Measurements from ENCODE around the gene PRDM16.

PRDM16 gene

DNA sequence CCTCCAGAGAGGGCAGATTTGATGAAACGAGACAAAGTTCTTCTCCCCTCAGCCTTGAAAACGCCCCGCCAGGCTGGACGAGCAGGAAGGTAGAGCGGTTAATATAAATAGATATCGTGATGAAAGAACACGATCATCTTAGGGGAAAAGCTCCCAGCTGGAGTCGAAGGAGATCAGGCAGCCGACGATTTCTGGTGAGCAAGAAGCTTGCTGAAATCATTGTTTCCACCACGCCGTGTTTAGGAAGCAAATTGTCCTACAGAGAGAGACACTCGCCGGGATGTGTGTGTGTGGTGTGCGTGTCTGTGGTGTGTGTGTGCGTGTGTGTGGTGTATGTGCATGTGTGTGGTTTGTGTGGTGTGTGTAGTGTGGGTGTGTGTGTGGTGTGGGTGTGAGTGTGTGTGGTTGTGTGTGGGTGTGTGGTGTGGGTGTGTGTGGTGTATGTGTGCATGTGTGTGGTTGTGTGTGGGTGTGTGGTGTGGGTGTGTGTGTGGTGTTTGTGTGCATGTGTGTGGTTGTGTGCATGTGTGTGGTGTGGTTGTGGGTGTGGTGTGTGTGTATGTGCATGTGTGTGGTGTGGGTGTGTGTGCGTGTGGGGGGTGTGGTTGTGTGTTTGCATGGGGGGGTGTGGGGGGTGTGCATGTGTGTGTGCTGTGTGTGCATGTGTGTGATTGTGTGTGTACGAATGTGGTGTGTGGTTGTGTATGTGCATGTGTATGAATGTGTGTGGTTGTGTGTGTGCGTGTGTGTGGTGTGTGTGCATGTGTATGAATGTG lies 340.6 kb downstream of the PRDM16 start:
- no peak for DNase-seq

DNA sequence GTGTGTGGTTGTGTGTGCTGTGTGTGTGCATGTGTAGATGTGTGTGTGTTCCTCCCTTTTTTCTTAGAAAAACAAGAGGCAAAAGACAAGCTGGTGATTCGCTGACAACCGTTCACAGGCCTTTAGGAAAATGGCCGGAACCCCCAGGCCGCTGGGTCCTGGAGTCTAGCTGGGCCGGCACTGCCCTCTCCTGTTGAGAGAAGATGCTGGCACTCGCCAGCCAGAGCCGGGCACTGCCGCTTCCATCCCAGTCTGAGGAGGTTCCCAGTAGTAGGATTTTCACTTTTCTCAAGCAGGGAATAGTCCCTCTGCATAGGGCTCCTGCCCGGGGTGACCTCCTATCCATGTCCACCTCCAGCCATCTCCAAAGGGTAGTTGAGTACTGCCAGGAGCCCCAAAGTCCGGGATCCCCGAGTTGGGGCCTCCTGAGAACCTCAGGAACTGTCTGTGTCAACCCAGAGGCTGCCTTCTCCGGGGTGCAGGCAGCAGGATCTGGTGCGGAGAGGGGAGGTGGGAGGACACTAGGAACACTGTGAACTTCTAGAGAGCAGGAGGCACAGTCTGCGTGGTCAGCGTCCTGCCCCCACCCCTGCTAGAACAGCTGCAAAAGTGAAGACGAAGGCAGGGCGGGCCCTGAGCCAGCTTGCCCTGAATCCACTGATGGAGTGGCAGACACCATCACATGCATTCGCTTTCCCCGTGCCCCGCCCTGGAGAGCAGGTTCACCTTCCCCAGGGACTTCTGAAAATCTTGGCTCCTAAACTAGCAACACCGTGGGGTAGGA lies 341.3 kb downstream of the PRDM16 start:
- DNase-seq: no peak

DNA sequence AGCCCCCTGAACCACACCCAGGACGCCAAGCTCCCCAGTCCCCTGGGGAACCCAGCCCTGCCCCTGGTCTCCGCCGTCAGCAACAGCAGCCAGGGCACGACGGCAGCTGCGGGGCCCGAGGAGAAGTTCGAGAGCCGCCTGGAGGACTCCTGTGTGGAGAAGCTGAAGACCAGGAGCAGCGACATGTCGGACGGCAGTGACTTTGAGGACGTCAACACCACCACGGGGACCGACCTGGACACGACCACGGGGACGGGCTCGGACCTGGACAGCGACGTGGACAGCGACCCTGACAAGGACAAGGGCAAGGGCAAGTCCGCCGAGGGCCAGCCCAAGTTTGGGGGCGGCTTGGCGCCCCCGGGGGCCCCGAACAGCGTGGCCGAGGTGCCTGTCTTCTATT lies 342.8 kb downstream of the PRDM16 start:
- no peak for DNase-seq

DNA sequence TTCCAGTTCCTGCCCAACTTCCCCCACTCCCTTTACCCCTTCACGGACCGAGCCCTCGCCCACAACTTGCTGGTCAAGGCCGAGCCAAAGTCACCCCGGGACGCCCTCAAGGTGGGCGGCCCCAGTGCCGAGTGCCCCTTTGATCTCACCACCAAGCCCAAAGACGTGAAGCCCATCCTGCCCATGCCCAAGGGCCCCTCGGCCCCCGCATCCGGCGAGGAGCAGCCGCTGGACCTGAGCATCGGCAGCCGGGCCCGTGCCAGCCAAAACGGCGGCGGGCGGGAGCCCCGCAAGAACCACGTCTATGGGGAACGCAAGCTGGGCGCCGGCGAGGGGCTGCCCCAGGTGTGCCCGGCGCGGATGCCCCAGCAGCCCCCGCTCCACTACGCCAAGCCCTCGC lies 343.4 kb downstream of the PRDM16 start:
- no peak for DNase-seq

DNA sequence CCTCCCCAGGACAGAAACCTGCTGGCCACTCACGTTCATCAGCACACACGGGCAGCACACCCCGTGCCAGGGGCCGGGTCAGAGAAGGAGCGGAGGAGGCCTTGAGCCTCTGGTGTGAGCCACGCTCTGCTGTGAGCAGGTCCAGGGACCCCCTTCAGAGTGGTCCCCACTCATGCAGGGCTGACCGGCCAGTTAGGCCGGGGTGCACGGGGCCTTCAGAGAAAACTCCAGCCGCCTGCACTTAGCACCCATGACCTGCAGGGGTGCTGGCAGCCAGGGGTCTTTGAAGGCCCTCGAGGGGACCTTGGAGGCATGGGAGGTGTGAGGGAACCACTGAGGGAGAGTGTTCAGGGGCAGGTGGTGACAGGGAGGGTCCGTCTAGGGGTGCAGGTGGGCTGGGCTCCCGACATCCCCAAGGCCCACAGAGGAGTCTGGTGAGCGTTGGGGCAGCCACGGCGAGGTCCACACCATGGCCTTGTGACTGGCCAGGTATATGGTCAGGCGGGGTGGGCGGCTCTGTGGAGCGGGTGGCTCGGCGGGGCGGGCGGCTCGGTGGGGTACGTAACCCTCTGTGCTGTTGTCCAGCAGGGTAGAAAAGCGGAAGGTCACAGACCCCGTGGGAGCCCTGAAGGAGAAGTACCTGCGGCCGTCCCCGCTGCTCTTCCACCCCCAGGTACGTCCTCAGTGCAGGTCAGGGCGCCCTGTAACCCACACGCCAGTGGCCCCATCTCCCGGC lies 345.1 kb downstream of the PRDM16 start:
- no peak for DNase-seq

DNA sequence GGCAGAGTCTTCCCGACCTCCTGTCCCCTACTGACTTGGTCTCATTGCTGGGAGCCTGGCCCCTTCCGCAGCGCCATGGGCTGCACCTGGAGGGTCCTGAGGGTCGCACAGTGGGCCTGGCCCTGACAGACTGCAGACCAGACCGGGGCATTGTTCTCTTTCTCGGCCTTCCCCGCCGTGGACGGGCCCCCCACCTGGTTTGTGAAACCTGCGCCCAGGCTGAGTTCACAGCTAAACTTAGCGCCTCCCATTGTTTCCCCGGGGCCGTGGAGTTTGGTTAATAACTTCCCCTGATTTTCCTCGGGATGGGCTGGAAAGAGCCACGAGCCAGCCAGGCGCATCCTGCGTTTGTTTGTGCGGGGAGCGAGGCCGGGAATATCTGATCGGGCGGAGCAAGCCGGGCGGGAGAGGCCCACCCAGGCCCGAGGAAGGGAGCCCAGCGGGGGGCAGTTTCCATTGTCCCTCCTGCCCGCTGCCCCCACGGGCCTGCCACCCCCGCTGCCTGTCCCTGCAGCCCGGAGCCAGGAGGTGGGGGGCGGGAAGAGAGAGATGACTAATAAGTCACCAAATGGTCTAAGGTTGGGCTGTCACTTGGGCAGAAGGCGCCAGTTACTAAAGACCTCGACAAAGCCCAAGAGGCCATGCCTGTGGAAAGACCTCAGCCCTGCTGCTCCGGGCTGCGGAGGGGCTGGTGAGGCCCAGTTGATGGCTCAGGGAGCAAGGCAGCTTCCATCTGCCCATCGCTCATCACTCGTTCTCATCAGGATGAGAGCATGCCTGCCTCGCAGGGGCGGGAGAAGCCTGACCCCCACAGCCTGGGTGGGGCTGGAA lies 346.5 kb downstream of the PRDM16 start:
- no peak for DNase-seq

DNA sequence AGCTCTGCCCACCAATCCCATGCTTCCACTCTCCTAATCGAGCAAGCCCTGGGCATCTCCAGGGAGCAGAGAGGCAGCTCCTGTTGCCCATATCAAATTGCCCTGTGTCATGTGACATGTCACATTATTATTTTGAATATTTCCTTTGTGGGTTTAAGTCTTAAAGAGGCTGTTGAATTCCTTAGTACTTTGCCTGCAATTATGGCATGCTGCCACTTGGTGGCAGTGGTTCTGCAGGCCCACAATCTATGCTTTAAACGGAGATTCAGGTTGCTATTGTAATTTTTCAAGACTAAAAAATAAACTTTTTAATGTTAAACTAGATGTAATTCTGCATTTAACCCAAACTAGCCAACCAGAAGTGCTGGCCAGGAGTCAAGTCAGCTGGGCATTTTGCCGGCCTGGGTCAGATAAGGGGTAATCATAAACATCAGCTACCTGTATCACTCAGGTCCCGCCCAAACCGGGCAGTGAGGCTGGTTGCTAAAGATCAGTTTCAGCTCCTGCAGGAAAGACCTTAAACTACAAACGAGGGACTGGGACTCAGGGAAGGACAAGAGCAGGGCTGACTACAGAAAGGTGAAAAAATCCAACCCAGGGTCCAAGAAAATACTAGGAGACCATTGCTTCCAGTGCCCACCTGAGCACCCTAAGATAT lies 348.2 kb downstream of the PRDM16 start:
- DNase-seq: no peak

DNA sequence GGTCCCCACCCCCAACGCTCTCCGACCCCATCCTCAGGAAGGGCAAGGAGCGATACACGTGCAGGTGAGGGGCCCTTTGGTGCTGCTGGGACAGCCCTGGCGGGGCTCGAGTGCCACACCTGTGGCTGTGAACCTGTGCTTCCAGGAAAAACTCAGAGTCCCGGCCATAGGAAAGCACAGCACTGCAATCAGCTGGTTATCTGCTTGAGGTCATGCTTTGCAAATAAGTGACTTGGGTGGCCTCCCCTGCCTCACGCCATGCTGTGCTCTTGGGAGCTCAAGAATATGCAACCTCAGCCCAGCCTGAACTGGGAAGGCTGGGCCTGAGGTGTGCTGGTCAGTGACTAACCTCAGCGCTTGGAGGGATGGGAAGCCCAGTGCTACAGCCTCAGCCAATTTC lies 348.9 kb downstream of the PRDM16 start:
- no peak for DNase-seq

DNA sequence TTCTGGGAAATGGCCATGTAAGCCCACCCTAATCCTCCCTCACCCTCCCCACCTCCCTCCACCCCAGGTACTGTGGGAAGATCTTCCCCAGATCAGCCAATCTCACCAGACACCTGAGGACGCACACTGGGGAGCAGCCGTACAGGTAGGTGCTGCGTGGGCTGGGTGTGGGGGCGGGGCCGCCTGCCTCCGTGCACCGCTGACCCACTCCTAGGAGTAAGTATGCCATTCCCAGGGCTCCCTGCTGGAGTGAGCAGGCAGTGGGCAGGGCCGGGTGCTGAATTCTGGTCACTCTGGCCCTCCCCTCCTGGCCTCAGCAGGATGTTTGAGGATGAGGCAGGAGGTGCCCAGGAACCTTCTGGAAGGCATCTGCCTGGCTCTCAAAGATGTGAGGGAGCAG lies 349.6 kb downstream of the PRDM16 start:
- DNase-seq: no peak

DNA sequence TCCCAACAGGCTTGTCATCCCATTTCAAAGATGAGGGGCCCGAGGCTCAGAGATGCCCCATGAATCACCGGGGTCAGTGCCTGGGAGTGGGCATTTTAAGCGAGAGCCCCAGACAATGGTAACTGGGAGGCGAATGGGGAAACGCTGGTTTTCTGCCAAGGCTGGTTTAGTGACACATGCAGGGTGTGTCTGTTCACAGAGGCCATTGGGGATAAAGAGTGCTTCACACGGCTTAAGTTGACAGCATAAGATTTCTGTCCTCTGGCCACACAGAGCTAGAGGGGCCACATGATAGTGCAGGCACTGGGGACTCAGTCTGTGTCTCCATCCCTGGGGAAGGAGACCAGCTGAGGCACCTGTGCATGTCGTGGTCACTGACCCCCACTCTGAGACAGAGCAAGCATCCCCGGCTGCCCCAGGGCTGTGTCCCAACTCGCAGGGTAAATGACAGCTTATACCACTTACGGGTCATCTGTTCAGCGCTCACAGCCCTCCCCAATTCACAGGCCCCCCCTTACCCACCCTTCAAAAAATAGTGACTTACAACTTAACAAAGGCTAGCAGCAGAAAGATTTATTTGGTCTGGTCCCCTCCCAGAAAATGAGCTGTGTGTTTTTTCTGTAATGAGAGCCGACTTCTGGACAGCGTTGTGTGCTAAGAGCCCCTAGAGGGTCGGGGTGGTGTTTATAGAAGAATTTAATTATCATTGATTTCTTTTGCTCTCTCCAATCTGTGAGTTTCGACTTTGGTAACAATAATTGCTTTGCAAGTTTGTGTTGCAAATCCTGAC lies 350.6 kb downstream of the PRDM16 start:
- no peak for DNase-seq

DNA sequence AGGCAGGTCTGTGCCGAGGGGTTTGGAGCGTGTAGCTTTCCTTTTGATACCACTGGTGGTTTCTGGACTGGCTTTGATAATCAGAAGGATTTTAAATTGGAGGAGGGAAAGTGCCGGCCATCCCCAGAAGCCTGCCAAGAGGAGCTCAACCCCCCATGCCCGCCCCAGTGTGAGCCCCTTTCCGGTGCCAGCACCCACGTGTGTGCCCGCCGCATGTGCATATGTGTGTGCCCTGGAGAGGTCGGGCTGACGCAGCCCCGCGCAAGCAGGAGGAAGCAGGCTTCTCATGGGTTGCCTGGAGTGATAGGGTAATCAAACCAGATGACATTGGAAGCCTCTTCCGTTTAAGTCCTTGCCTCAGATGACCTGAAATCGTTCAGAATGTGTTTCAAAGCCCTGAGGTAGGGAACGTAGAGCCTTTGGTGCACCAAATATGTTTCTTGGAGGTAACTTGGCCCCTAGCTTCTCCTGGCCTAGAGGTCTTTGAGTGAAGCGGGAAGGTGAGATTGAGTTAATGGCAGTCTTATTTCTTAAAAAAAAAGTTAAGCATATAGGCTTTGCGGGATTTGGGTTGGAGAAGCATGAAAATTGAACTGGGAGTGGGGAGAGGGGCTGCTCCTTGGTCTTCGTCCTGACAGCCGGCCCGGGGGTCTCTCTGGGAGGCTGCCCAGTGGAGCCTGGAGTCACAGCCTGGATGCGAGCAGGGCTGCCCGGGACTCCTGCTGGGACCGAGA lies 351.4 kb downstream of the PRDM16 start:
- DNase-seq: no peak

DNA sequence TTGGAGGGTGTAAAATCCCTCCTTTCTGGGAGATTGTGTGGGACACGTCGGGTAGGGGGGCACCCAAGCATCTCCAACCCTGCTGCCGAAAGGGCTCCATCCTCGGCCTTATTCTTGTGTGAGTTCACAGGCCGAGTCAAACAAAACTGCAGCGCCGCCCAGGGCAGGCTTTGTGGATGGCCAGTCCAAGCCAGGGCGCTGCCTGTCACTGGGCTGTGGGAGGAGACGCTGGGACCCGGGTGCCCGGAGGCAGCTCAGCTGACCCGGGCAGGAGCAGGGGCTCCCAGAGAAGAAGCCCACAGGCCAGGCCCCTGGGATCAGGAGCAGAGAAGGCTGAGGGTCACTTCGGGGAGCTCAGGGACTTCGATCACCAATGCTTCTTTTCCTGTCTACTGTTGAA lies 353.6 kb downstream of the PRDM16 start:
- DNase-seq: no peak

DNA sequence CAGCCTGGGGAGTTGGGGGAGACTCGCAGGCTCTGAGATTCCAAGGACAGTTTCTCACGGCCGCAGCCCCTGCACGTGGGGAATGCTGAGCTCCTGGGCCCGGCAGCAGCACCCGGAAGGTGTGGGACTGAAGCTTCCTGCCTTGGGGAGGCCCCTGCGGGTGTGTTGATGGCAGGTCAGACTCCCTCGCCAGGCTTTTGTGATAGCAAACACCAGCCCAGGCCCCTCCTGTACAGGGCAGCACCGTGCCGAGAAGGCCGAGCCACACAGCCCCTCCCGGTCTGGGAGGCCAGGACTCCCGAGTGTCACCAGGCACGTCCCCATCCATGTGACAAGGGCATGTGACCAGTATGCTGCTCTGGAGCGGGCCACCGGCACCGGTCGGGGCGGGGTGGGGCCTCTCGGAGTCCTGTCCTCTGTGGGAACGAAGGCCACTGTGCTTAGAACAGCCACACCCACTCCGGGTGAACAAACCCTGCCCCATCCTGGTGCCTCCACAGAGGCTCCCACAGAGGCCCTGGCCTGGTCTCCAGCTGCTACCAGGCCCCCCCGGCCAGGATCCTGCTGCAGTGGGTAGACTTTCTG lies 354.3 kb downstream of the PRDM16 start:
- DNase-seq: no peak

DNA sequence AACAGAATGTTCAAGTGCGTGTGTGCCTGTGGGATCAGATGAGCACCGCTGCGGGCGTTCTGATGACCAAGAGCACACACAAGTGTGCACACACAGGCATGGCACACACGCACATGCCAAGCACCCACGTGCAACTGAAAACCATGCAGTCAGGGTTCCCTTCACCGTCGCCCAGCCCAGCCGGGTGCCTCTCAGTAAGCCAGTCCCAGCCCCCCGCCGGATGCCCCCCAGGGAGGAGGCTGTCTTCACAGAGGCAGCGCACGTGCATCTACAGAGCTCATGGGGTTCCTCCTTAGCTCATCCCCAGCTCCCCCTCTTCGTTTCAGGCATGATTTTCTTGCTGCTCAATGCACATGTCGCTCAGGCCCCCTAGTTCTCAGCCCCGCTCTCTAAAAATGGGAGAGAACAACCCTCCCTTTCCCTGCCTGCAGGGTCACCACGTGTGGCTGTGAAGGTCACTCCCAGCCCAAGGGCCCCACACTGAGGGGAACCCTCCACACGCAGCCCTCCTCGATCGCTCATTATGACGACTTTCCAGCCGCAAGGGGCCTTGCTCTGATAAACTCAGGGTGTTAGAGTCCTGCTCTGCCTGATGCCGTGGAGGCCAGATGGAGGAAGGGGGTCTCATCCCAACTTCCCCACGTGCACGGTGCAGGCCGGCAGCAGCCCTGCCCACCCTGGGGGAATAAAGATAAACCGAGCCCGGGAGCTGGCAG lies 355.1 kb downstream of the PRDM16 start:
- DNase-seq: no peak

DNA sequence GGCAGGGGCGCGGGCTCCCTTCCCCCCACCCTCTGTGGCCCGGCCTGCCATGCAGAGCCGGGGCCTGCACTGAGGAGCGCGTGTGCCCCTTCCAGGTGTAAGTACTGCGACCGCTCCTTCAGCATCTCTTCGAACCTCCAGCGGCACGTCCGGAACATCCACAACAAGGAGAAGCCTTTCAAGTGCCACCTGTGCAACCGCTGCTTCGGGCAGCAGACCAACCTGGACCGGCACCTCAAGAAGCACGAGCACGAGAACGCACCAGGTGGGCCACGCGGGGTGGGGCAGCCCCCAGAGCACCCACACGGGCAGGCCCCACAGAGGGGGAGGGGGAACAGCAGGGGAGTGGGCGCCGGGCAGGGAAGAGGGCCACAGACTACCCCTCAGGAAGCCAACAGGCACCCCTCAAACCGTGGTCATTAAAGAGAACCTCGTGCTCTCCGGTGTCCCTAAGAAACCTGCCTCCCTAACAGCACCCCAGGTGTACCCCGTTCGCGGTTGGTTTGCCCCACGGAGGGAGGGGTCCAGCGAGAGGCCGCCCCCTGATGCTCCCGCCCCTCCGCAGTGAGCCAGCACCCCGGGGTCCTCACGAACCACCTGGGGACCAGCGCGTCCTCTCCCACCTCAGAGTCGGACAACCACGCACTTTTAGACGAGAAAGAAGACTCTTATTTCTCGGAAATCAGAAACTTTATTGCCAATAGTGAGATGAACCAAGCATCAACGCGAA lies 356.6 kb downstream of the PRDM16 start:
- DNase-seq: no peak

DNA sequence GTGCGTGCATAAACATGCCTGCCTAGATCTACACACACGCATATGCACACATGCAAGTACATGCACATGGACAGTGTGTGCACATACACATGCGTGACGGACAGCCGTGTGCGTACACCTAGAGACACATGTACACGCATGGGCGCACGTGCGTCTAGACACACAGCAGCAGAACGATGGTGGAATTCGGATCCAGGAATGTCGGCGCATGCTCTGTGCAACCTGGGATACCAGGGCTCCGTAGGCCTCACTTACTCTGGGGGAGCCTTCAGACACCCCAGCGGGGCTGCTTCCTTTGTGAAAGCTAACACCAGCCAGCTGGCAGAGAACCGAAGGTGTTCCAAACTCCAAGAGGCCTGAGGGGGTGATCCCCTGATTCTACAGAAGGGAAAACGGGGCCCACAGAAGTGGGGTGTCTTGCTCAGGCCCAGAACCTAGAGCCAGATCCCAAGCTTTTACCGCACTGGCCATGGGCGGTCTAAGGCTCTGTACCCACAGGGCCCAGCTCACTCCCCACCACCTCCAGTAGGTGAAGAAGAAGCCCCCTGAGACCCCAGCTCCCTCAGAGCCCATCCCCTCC lies 358.0 kb downstream of the PRDM16 start:
- DNase-seq: no peak

DNA sequence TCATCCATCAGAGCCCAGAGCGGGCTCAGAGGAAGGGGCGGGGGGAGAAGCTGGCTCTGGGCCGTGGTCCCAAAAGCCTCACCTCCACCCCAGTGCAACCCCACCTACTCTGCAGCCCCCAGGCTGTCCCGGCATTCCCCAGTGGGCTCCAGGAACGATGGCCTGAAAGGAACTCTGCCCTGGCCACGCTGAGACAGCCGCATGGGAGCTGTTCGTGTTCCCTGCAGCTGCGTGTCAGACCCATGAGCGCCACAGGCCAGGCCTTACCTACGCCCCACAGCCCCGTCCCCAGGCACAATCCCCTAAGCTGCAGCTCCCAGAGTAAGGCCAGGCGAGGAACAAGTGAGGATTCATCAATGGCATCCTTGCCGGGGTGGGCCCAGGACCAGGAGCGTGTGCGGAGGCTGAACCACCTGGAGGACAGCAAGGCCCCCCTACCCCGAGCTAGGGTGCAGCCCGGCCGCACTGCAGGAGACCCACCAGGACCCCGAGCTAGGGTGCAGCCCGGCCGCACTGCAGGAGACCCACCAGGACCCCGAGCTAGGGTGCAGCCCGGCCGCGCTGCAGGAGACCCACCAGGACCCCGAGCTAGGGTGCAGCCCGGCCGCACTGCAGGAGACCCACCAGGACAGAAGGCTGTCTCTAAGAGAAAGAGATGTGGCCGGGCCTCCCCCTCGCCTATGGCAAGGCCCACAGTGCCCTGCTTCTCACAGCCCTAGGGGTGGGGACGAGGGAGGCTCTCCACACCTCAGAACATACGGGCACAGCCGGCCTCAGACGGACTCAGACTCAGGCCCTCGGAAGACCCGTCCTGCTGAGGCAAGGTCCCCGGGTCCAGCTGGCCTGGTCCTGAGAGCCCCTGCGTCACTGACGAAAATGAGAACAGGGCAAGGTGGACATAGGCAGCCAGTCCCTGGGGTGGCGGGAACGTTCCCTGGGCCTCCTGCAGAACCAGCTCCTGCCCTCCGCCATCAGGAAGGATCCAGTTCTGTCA lies 359.0 kb downstream of the PRDM16 start:
- DNase-seq: no peak
